LHCN-M2 (cell line): ENCODE data around the gene BPI. TPM values are rescaled to one million over a fixed set of nuclear protein-coding genes. Genes with fewer than 3 reads are reported as not detected.
"Not testable (repeated sequence)": the region's sequence is repeated elsewhere in the genome, so short reads cannot be mapped to it uniquely, and the experiment has no call there.

Experiments
- DNase-seq: peaks from one replicate; pipeline ENCODE4 v3.0.0-alpha.2; 2012; ENCODE audit warnings: low read depth
- total RNA-seq: library from RNA; depleted of rRNA; stranded (reverse); fragments of >200 nt; gene quantifications from 2 replicates; pipeline ENCODE4 v1.2.3, GENCODE V29; 2014

BPI gene
- total RNA-seq, 1 experiment from 2014 or later: not detected

DNA sequence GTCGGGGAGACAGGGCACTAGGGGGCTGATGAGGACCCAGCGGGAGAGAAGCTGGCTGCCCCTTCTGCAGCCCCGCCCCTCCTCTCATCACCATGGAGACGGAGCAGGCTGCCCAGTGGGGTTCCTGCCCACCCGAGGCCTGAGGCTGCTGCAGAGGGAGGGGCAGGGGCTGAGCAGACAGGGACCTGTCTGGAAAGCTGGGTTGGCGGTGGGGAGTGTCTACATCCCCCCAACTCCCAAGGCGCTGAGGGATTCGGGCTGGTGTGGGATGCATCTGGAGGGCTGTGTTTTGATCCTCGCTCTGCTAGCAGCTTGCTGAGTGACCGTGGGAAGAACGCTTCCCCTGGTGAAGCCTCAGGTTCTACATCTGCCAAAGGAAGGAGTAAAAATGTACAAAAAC, 1.2 kb upstream of the BPI start:
- DNase-seq: no peak

GRCh38 chr20:38304845-38305447, 990 bp downstream of the BPI start:
- peak; percentile 32 for DNase-seq

DNA sequence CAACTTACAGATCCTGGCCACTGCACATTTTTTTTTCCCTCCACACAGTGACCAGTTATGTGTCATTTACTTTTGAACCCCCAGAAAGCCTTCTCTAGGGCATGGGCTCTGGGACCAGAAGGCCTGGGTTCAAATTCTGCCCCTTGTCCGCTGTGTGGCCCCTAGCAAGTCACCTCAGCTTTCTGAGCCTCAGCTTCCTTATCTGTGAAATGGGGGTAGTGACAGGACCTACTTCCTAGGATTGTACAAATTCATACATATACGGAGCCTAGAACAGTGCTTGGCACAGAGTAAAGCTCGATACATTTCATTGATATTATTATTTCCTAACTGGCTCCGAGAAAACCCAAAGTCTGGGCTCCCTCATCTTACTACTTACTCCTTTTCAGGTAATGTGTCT, 1.6 kb downstream of the BPI start:
- DNase-seq: no peak

DNA sequence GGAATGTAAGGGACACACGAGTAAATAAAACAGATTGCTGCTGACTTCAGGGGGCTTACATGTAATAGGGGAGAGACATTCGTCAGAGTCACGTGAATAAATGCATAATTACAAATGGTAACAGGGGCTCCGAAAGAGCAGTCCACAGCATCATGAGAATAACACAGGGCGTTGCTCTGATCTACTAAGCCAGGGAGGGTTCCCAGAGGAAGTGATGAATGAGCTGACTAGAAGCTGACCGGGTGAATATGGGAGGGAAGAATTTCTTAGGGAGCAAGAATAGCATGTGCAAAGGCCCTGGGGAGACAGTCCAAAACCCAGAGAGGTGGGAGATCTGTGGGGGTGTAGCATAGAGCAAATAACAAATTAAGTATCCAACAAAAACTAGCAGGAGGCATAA, 2.4 kb downstream of the BPI start:
- no peak for DNase-seq

DNA sequence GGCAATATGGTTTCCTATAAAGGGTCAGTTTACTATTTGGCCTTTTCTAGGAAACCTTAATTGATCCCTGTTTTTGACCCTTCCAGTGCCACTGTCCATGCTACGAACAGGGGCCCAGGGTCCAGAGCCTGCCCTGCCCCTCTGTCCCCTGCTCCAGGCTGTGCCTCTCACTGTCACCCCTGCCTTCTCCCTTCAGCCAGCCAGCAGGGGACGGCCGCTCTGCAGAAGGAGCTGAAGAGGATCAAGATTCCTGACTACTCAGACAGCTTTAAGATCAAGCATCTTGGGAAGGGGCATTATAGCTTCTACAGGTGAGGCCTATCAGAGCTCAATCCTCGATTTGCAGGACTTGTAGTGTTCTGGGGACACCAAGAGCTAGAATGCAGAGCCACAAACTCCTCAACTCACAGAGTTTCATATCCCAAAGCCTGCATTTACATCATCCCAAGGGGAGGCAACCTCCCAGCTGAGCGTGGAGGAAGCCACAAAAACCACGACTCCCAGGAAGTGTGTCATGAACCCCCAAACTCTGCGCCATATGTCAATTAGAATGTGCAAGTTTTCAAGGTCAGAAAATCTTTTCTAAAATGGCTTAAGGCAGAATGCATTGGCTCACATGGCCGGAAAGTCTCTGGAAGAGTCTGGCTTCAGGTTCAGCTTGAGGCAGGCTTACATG, 3.6 kb downstream of the BPI start:
- DNase-seq: peak; percentile 68

GRCh38 chr20:38308047-38308438, 4.1 kb downstream of the BPI start:
- DNase-seq: peak; percentile 19

- no peak for DNase-seq
These were observed 4.5 kb downstream of the BPI start for GRCh38 chr20:38308447-38308846.

- no peak for DNase-seq
These were observed 7.1 kb downstream of the BPI start for GRCh38 chr20:38311091-38311490.

GRCh38 chr20:38311491-38311890, 7.5 kb downstream of the BPI start:
- DNase-seq: no peak

DNA sequence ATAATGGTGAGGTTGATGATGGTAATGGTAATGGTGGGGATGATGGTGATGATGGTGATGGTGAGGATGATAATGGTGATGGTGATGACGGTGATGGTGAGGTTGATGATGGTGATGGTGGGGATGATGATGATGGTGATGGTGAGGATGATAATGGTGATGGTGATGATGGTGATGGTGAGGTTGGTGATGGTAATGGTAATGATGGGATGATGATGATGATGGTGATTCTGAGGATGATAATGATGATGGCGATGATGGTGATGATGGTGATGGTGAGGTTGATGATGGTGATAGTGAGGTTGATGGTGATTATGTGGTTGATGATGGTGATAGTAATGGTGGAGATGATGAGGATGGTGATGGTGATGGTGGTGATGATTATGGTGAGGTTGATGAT, 9.7 kb downstream of the BPI start:
- DNase-seq: no peak

GRCh38 chr20:38314350-38314749, 10.4 kb downstream of the BPI start:
- not testable (repeated sequence) for DNase-seq

DNA sequence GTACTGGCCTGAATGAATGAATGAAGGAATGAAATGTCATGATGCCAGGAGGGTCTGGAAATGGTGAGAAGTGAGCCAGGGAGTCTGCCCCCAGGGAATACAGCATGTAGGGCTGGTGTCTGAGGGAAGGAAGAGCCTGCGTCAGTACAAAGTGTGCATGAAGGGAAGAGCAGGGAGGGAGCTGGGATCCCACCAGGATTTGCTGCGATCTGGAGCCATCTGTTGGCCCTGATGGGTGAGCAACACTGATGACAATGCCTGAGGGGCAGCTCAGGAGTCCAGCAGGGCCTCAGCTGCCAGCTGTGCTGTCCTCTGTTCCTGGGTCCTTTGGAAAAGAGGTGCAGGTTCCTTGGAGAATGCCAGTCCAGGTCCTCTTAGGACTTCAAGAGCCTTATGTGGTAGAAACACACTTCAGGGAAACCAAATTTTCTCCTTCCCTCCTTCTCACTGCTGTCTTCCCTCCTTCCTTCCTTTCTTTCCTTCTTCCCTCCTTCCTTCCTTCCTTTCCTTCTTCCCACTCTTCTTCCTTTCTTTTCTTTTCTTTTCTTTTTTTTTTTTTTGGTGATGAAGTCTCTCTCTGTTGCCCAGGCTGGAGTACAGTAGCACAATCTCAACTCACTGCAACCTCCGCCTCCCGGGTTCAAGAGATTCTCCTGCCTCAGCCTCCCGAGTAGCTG, 11.5 kb downstream of the BPI start:
- peak; percentile 42 for DNase-seq

- DNase-seq: no peak
These were observed 12.4 kb downstream of the BPI start for GRCh38 chr20:38316341-38316740.

- no peak for DNase-seq
These were observed 13.5 kb downstream of the BPI start for GRCh38 chr20:38317422-38317821.

- DNase-seq: no peak
These were observed 16.3 kb downstream of the BPI start for GRCh38 chr20:38320221-38320620.

DNA sequence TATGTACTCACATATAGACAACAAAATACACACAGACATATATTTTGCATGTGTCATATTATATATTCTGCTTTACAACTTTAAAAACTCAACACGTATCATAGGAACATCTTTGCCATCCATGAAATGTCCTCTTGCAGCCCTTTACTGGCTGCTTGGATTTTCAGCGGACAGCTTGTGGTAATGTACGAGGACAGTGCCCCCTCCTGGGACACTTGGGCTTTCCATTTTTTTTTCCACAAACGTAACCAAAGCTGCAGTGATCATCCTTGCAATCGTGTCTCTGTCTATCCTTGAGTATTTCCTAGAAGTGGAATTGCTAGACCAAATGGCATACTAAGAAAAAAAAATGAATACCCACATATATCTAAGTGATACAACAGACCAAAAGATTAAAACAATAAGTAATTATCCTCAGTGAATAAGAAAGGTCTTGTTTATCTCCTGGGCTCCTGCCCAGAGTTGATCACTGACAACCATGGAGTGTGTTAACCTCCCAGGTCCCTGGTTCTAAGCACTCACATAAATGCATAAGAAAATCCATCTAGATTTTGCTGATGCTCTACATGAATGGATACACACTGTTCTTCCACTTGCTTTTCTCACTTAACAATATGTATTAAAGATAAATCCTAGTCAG, 18.1 kb downstream of the BPI start:
- DNase-seq: peak; percentile 55

DNA sequence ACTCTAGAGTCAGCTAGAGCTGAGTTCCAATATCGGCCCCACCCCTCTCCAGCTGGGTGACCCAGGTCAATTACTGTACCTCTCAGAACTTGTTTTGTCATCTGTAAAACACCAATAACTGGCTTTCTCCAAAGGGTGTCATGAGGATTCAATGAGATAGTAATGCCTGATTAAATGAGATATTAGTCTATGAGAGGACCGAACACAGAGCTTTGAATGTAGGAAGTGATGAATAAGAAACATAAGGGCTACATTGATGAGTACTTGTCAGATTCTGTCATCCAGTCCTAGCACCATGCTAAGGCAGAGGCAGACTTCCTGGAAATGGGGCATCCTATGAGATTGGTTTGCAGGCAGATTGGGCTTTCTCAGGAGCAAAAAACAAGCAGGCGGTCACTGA, 20.2 kb downstream of the BPI start:
- no peak for DNase-seq

GRCh38 chr20:38325167-38325566, 21.2 kb downstream of the BPI start:
- DNase-seq: no peak

DNA sequence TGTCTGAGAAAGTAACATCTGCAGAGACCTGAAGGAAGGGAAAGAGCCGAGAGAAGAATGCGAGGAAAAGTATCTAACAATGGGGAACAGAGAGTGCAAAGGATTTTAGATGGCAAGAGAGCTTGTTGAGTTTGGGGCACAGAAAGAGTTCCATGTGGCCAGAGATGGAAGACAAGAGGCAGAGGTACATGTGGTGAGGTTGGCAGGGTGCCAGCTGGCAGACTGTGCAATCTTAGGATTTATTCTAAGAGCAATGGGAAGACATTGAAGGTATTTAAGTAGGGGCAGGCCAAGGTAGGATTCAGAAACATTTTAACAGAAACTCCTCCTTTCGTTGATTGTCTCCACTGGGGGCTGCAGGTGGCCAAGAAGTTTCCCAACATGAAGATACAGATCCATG, 21.9 kb downstream of the BPI start:
- no peak for DNase-seq

DNA sequence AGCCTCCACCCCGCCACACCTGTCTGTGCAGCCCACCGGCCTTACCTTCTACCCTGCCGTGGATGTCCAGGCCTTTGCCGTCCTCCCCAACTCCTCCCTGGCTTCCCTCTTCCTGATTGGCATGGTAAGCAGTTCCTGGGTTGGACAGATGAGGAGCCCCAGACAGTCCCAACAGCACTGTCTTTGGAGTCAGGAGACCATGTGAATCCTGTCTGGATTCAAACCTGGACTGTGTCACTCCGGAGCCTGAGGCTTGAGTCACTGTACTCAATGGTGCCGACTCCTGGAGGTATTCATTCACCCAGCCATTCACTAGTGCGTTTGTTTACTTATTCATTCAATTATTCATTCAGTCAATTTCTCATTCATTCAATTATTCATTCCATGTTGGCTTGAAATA, 22.4 kb downstream of the BPI start:
- DNase-seq: no peak

GRCh38 chr20:38330638-38331037, 26.7 kb downstream of the BPI start:
- DNase-seq: no peak

DNA sequence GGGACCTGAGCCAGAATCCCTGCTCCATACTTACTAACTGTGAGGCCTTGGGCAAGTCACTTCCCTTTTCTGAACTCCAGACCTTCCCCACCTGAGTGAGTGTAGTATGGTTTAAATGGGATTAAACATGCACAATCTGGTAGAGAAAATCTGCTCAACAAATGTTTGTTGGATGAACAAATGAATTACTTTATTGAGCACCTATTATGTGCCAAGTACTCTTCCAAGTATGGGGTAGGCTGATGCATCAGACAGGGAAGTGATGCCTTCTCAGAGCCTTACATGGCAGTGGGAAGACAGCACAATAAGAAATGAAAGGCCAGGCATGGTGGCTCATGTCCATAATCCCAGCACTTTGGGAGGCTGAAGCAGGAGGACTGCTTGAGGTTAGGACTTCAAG, 27.3 kb downstream of the BPI start:
- no peak for DNase-seq

GRCh38 chr20:38331814-38332213, 27.9 kb downstream of the BPI start:
- DNase-seq: no peak
